ENCODE data around the gene BCL2L13. TPM values are rescaled to one million over a fixed set of nuclear protein-coding genes. Genes with fewer than 3 reads are reported as not detected.

The BCL2L13 gene, protein sequence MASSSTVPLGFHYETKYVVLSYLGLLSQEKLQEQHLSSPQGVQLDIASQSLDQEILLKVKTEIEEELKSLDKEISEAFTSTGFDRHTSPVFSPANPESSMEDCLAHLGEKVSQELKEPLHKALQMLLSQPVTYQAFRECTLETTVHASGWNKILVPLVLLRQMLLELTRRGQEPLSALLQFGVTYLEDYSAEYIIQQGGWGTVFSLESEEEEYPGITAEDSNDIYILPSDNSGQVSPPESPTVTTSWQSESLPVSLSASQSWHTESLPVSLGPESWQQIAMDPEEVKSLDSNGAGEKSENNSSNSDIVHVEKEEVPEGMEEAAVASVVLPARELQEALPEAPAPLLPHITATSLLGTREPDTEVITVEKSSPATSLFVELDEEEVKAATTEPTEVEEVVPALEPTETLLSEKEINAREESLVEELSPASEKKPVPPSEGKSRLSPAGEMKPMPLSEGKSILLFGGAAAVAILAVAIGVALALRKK
- total RNA-seq: 52.3 TPM

DNA sequence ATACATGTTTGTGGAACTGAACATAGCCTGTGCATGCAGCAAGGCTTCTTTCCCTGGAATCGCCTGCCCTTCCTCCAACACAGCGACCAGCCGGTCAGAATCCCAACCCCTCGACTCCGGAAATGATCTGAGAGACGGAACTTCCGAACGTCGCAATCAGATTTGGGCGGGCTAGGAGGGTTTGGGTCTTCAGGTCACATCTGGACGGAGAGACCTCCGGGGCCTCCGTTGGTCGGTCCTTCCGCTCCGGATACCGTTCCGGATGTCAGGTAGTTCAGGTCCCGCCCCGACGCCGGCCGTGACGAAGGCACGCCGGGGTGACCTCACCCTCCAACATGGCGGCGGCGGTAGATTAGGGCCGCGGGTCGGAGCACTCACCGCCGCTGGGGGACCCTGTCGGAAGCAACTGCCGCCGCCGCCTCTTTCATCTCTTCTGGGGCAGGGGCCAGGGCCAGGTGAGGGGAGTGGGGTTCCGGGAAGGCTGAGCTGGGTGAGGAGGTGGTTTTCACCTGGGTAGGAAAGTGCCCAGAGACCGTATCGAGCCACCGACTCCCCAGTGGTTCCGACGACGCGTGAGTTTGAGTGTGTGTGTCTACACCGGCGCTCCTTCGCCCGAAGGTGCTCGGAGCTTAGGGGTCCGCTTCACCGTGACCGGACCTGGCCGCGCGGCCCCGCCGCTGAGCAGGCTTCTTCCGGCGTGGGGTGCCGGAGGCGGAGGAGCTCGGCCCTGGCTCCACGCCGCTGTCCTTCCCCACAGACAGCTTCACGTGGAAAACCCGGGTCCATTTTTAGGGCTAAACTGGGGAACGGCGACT lies at the start of gene BCL2L13:
Gene BCL2L13, plus strand, starts transcription at position 326 of the 815 bp plus-strand sequence. CDS start 16,955 bp downstream, outside the sequence.
- DNase-seq (ENCODE audit: low spot score): peak; percentile 94

DNA sequence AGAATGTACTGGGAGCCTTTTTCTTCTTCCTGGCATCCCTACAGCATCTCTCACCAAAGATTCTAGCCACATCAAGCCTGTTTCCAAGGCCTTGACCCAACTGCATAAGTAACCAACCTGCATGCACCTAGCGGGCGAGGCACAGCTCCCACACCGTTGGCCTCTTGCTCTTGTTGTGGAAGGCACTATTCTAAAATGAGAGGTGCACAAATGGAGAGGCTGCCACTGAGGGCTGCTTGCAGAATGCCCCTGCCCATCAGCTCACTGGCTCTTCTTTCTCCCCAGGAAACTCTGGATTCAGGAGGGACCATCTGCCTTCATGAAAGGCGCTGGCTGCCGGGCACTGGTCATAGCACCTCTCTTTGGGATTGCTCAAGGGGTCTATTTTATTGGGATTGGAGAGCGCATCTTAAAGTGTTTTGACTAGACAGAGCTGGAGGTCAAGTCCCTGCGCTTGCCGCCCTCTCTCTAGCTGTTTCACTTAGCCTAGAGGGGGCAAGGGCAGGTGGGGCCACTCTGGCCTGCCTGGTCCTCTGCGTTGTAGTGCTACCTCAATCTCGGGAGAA lies 48.7 kb upstream of the BCL2L13 start:
- DNase-seq (ENCODE audit: low spot score): no peak

DNA sequence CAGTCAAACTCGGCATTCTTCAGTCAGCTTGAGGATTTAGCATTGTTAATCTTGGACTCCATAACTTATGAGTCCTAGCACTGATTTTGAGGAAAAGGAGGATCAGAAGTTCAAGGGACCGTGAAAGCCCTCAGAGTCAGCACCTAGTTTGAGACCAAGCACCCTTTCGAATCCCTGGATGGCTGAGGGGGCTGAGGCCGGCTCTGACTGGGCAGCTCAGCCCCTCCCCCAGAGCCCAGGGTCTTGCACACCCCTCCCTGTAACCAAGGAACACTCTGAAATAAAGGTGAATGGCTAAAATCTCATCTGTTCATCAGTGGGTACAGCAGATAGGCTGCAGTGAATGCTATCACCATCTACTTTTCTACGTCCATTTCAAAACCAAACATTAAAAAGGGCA lies 48.0 kb upstream of the BCL2L13 start:
- DNase-seq (ENCODE audit: low spot score): no peak

DNA sequence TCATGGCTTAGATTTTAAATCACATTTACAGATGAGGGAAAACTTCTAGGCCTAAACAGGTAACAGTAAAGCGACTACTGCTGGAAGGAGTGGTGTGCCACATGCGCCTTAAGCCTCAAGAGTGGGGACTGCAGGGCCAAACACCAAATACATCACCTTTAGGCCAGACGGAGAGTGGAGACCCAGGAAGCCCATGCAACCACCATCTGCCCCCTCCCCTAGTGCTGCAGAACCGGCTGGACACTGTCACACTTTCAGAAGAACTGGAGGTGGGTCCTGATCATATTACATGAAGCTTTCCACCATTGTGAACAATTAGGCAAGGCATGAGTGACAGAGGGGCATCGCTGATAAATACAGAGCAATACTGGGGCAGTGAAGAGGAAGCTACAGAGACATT lies 46.4 kb upstream of the BCL2L13 start:
- no peak for DNase-seq (ENCODE audit: low spot score)

DNA sequence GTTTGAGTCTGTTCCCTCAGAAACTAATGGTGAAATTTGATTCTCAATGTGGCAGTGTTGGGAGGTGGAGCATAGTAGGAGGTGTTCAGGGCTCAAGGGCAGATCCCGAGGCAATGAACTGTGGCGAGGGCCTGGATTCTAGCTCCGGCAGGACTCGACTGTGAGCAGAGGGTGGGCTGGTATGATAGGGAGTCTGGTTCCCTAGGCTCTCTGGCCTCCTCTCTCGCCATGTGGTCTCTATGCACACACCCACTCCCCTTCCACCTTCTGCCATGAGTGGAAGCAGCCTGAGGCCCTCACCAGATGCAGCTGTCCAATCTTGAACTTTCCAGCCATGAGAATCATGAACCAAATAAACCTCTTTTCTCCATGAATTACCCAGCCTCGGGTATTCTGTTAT lies 42.3 kb upstream of the BCL2L13 start:
- DNase-seq (ENCODE audit: low spot score): no peak

DNA sequence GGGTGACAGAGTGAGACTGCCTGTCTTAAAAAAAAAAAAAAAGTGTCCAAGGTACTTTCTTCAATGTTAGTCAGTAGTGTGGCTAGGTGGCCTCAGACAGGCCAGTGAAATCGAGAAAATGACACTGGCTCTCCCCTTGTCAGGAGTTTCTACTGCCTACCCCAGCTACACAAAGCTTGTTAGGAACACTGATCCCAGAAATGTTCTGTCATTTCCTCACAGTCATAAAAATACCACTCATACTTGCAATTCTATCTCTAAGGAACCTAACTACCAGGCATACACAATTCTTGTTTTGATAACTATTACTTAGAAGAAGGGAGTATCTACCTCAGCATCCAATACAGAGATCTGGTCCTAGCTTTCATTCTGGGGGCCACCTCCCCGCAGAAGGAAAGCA lies 41.3 kb upstream of the BCL2L13 start:
- DNase-seq (ENCODE audit: low spot score): no peak

DNA sequence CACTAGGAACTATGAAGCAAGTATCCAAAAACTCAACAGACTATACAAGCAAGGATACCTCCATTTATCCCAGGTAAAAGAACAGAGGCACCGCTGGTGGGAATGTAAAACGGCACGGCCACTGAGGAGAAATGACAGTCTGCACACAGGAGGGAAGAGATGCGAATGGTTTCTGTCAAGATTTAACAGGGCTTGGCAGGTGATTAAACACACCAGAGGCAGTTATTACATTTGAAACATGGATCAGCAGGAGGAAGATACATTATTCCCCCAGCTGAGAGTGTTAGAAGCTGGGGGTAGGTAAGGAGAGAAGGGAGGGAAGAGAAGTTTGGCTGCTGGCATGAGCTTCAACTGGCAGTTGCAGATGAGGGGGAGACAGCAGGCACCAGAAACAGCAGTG lies 40.2 kb upstream of the BCL2L13 start:
- DNase-seq (ENCODE audit: low spot score): no peak

DNA sequence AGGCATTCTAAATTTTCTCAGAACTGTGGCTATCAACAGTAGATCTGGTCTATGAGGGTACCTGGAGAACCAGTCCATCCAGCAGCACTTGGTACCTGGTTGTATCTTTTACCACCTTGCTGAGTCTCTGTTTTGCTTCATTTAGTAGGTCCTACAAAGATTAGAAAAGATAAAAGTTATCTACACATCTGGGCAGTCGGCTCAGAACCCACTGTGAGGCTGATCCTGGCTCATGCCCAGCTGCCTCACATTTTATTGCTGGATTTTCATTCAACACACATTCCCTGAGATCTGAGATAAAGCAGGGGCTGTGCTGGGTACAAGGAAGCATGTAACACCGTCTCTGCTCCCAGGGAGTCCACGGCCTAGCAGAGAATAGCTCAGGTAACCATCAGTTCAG lies 37.5 kb upstream of the BCL2L13 start:
- DNase-seq (ENCODE audit: low spot score): no peak

DNA sequence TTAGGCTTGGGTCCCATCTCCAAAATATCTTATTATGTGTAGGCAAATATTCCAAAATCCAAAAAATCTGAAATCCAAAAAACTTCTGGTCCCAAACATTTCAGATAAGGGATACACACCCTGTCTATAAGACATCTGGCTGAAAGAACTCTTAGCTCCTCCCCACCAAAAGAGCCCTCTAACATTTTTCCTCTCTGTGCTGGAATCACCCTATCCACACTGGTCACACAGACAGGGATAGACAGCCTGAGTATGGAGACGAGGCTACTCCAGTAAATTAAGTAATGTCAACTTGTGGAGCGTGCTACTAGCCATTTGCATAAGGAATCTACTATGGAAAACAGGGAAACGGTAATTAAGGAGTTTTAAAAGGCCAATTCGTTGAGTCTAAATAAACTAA lies 34.9 kb upstream of the BCL2L13 start:
- DNase-seq (ENCODE audit: low spot score): no peak

DNA sequence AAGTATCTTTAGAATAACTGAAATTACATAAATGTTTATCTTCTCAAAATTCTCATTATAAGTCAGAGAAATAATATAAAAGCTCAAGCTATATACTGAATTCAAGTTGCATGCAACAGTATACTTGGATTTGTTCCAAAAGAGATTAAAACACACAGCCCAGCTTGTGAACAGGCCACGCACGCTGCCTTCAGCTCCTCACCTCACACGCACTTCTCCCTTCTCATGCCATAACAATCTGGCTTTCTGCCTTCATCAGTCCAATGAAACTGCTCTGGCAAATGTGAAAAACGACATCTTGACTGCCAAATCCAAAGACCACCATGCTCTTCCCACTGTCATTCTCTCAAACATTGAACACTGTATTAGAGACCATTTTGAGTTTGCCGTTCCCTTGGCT lies 32.1 kb upstream of the BCL2L13 start:
- no peak for DNase-seq (ENCODE audit: low spot score)

DNA sequence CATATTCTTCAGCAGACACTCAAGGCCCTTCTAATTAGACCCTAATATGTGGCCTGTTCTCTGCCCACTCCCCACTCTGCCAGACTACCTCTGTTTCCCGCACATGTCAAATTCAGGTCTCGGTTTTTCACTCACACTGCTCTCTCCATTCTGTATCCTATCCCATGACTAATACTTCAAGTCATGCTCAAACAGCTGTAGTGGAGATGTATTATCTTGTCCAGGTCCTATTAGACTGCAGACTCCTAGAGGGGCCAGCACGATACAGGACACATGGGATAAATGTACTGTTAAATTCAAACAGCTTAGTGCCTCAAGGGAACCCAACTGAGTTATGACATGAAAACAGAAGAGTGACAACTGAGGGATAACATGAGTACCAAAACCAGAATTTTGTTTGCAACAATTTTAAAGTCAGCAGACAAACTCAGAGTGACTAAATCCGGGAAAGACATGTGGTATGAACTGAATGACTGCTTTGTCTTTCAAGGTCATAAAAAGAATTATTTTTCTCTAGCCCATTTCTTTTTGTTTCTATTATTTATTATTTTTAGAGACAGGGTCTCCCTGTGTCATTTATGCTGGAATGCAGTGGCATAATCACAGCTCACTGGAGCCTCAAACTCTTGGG lies 30.6 kb upstream of the BCL2L13 start:
- no peak for DNase-seq (ENCODE audit: low spot score)

DNA sequence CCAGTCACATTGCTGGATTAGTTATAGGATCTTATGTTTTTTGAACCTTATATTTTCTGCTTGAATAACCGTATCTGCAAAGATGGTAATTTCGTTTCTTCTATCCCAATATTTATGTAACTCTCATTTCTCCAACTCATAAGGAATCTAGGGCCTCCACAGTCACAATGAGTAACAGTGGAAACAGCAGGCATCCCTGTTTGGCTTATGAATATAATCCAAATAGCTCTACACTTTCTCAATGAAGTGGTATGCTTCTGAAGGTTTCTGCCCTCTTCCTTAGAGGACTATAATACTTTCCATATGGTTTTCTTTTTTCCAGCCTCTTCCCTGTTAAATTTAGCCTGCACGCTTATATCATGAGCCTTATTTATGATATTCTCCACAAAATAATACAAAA lies 26.5 kb upstream of the BCL2L13 start:
- DNase-seq (ENCODE audit: low spot score): no peak

DNA sequence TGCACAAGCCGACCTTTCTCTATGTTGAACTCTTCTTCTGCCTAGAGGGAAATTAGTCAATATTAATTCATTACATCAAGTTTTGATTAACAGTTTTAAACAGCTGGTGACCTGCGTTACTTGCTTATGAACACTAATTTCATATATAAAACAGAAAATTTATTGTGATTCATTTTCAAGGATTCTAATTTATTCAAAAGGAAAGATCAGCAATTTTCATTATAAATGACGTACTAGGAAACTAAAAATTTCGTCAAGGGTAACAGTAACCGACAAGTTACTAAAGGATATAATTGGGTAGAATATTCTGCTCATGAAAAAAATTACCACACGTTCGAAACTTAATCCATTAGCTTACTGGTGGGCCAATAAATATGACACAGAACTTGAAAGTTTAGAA lies 25.3 kb upstream of the BCL2L13 start:
- no peak for DNase-seq (ENCODE audit: low spot score)

DNA sequence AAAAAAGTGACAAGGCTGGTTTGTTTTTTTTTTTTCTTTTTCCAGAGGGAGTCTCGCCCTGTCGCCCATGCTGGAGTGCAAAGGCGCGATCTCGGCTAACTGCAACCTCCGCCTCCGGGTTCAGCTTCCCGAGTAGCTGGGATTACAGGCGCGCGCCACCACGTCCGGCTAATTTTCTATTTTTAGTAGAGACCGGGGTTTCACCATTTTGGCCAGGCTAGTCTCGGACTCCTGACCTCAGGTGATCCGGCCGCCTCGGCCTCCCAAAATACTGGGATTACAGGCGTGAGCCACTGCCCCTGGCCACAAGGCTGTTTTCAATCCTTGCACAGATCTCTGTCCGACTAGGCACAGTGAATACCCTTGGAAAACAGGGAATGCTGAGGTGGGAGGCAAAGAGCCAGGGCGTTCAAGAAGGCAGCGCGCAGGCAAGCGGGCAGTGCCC lies 10.6 kb upstream of the BCL2L13 start:
- DNase-seq (ENCODE audit: low spot score): no peak

DNA sequence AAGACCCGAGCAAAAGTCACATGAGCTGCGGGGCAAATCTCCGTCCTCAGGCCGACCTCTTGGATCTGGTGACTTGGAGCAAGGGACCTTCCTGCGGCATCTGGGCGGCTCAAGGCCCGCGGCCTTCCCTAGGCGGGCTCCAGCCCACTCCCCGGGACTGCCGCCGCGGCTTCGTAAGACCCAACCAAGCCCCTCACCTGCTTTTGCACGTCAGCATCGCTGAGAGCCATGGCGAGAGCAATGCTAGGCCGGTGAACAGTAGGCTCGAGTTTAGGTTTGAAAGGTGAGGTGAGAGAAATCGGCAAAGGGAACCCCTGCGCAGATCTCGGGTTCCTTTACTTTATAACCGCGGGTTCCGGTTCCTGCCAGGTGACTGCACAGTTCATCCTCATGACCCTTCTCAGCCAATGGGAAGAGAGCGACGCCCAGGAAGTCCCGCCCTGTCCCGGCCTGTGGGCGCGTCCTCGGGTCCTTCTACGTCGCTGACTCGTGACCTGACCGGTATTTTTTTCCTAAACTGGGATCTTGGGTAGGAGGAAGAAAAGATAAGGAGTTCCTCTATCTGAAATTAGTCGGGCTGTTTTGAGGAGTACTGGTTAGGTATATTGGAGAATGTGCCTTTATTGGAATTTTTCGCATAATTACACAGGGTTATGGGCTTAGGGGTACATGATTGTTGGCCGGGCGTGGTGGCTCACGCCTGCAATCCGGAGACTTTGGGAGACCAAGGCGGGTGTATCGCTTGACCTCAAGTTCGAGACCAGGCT lies 10.0 kb upstream of the BCL2L13 start, which contains the start of gene ATP6V1E1:
Gene ATP6V1E1, minus strand, starts transcription at position 344 of the 767 bp plus-strand sequence. Its CDS starts 114 bp downstream, at position 230.
- DNase-seq (ENCODE audit: low spot score): peak; percentile 98

DNA sequence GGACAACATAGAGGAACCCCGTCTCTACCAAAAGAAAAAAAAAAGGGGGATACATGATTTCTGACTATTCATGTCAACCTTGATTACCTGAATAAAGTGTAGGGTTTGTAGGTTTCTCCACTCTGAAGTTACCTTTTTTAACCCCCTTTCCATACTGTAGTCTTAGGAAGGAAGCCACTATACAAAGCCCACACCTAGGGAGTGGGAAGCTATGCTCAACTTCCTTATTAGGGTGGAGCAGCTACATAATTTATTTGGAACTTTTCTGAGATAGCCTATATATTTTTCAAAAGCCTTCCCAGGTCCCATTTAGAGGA lies 9.4 kb upstream of the BCL2L13 start:
- DNase-seq (ENCODE audit: low spot score): no peak

DNA sequence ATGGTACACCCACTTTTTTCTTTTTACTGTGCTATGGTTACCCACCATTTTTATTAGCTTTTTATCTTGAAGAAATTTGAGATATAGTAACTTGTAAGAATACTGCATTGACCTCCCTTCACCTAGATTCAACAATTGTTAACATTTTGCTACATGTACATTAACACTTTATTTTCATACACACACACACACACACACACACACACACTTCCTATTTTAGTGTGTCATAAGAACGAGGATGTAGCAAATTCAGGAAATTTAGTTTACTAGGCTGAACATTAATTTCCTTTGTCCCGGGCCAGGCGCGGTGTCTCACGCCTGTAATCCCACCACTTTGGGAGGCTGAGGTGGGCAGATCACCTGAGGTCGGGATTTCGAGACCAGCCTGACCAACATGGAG lies 8.9 kb upstream of the BCL2L13 start:
- DNase-seq (ENCODE audit: low spot score): no peak

DNA sequence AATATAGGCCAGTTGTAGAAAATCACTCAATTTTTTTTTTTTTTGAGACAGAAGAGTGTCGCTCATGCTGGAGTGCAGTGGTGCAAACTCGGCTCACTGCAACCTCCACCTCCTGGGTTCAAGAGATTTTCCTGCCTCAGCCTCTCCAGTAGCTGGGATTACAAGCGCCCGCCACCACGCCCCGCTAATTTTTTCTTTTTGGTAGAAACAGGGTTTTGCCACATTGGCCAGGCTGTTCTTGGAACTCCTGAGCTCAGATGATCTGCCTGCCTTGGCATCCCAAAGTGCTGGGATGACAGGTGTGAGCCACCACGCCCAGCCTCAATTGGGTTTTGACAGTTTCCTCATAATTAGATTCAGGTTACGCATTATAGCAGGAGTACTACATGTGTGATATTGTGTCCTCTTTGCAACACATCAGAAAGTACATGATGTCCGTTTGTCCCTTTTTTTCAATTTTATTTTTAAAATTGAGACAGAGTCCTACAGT lies 7.4 kb upstream of the BCL2L13 start:
- no peak for DNase-seq (ENCODE audit: low spot score)

DNA sequence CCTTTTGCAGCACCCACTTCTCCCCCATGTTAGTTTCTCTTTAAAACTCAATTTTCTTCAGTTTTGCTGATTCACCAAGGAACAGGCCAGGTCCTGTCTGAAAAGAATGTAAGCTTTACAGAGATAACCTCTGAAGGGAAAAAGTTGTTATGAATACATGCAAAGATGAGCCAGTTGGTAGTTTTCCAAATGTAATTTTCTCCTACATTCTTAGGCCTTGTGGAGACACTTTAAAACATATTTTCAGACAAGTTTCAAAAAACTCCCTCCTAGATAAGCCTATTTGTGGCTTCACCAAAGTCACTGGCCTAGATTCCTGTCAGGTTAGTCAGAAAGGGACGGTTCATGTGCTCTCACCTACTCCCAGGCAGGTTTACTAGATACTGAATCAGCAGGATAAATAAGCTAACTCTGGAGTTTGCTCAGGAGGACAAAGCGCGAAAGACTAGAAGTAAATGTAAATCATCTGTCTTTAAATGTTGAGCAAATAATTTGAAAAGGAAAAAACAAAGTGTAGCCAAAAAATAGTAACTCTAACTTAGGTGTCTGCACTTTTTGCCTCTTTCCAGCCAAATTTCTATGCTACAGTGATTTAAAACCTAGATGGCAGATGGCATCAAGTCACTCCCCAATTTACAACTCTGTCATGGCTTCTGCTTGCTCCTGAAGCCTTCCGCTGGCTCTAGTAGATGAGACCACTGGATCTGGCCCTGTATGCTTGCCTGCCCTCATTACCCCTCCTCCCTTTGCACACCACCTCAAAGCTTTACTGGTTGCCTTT lies 5.2 kb upstream of the BCL2L13 start:
- DNase-seq (ENCODE audit: low spot score): peak; percentile 63

DNA sequence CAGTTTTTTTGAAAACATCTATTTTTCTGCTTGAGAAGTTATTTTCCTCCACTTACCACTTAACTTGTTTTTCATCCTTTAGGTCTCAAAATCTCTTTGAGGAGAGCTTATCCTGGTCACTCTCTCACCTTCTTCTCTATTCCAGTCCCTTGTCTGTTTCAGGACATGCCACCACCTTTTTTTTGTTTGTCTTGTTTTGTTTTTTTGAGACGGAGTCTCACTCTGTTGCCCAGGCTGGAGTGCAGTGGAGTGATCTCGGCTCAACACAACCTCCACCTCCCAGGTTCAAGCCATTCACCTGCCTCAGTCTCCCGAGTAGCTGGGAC lies 4.6 kb upstream of the BCL2L13 start:
- no peak for DNase-seq (ENCODE audit: low spot score)

All from ureter (tissue), 1 donor.